Esophagus squamous epithelium (tissue), 5 donors: ENCODE data around the gene KDM4E. TPM values are rescaled to one million over a fixed set of nuclear protein-coding genes. Genes with fewer than 3 reads are reported as not detected.

Experiments
- DNase-seq: peaks from one replicate; lab custom pipeline; 2025; lab: John Stamatoyannopoulos, UW
- H3K27ac ChIP-seq, 4 donors: fragments of 200-600 bp; sonication (generic); one replicate each; pipeline ENCODE4 v1.5.1; 2016 to 2019; ENCODE audit warnings: mild to moderate bottlenecking in 1 of 4
- H3K27me3 ChIP-seq, 4 donors: fragments of 200-600 bp; sonication (generic); 1 replicate in 3 of 4; 2 replicates in 1 of 4; pipeline versions ENCODE4 v1.5.1 to v1.6.0; 2017 to 2021; ENCODE audit warnings: antibody characterized with exemption in 1 of 4
- H3K36me3 ChIP-seq, 3 donors: fragments of 200-600 bp; sonication (generic); one replicate each; pipeline ENCODE4 v1.5.1; 2016 to 2019
- H3K4me1 ChIP-seq, 3 donors: fragments of 200-600 bp; sonication (generic); one replicate each; pipeline ENCODE4 v1.5.1; 2017 to 2019
- H3K4me3 ChIP-seq, 4 donors: fragments of 200-600 bp; sonication (generic); 1 replicate in 3 of 4; 2 replicates in 1 of 4; pipeline ENCODE4 v1.5.1; 2016 to 2019; ENCODE audit warnings: mild to moderate bottlenecking in 2 of 4, moderate library complexity in 1 of 4
- H3K9me3 ChIP-seq, 3 donors: fragments of 200-600 bp; sonication (generic); one replicate each; pipeline ENCODE4 v1.5.1; 2016 to 2019
- POLR2A ChIP-seq, 4 donors: fragments of 450-650 bp; IDR thresholded peaks; one replicate each; pipeline ENCODE4 v1.6.1; 2017; ENCODE audit warnings: antibody characterized with exemption in 4 of 4, mild to moderate bottlenecking in 4 of 4, moderate library complexity in 3 of 4
- WGBS, 2 donors: methylation state at CpG; one replicate each; pipeline ENCODE4 v1.1.5; 2018; 5-methylcytosine and 5-hydroxymethylcytosine counted together
- intact Hi-C: fragments of 100-400 bp; cut with DNase I; formaldehyde crosslinking; loops from one replicate; pipeline ENCODE4 v1.15.0; 2022
- total RNA-seq, 4 donors: library from RNA; depleted of rRNA; stranded (reverse); fragments of >200 nt; gene quantifications; one replicate each; pipeline ENCODE4 v1.1.0, GENCODE V29; 2016
- TF ChIP-seq, protein P1 (sequence below), 6 experiments: fragments of 450-650 bp in 4 of 6; fragments of 200-600 bp in 2 of 6; sonication (generic) in 2 of 6; IDR thresholded peaks; one replicate each; pipeline ENCODE4 v1.5.1; 2016 to 2019; ENCODE audit warnings: antibody characterized with exemption in 6 of 6, mild to moderate bottlenecking in 4 of 6, moderate library complexity in 4 of 6
- donor health status: DM: yes; HTN: yes; CAD: no.

Gene KDM4E
- not detected for total RNA-seq

DNA sequence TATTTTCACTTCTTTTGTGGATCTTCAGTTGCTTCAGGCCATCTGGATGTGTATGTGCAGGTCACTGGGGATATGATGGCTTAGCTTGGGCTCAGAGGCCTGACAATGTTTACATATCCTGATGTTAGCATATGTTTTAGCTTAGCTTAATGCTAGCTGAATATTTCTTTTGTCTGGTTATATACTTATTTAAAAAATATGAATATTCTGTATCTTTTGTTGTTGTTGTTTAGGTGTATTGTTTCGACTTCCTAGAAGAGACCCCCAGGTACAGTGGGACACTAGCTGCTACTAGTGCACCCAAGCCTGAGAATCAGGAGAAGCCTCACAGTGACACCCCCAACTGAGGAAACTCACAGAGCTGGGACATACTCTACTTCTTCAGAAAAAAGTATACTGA, at the start of gene KDM4E:
TSS of gene KDM4E (plus strand) at position 301 of the 400 bp plus-strand sequence. CDS start 300 bp downstream, outside the sequence.
- Histone ChIP-seq H3K4me3 (no peak within 1 kb of the TSS), H3K9me3 (no peaks in the 10 kb centered on the region), H3K36me3 (no peaks in the 10 kb centered on the region), H3K27ac (no peak within 1 kb of the TSS), H3K4me1 (no peaks in the 10 kb centered on the region), H3K27me3 (no peaks in the 10 kb centered on the region)
- no peak for TF ChIP-seq POLR2A (IDR thresholded peaks at IDR 0.05)
- TF ChIP-seq, protein P1, sequence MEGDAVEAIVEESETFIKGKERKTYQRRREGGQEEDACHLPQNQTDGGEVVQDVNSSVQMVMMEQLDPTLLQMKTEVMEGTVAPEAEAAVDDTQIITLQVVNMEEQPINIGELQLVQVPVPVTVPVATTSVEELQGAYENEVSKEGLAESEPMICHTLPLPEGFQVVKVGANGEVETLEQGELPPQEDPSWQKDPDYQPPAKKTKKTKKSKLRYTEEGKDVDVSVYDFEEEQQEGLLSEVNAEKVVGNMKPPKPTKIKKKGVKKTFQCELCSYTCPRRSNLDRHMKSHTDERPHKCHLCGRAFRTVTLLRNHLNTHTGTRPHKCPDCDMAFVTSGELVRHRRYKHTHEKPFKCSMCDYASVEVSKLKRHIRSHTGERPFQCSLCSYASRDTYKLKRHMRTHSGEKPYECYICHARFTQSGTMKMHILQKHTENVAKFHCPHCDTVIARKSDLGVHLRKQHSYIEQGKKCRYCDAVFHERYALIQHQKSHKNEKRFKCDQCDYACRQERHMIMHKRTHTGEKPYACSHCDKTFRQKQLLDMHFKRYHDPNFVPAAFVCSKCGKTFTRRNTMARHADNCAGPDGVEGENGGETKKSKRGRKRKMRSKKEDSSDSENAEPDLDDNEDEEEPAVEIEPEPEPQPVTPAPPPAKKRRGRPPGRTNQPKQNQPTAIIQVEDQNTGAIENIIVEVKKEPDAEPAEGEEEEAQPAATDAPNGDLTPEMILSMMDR (IDR thresholded peaks at IDR 0.05), result no peak
- intact Hi-C loops, result no loop called here
- no peak for DNase-seq
- WGBS, 2 donors, result 57 to 100% methylated on average over 1 of the region's 1 CpG

DNA sequence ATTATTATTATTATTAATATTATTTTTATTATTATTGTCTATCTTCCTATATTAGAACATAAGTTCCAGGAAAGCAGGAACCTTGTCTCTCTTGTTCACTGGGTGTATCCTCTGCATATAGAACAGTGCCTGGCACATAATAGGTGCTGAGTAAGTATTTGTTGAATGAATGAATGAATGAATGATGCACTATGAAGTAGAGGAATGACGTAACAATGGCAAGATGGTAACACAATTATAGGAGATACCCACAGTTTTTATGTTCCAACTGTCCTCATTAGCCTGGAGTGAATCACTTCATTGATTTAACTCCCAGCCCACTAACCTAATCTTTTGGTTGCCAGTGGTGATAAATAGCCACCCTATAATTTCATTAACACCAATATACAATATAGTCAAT, 49.5 kb upstream of the KDM4E start:
- intact Hi-C loops, result loop anchor here (10.0 kb wide), 1 partner anchor 351 kb away; no protein-coding TSS in a partner anchor
- Histone ChIP-seq H3K4me1 (peaks cover 6 to 21% (median 12%) of the 10 kb centered on the region in 3 donors), H3K4me3 (no peak overlapping the region), H3K27ac (no peak overlapping the region), H3K9me3 (no peaks in the 10 kb centered on the region), H3K27me3 (no peaks in the 10 kb centered on the region), H3K36me3 (peaks cover 0 to 14% (median 0%) of the 10 kb centered on the region in 3 donors)
- TF ChIP-seq, protein P1 (IDR thresholded peaks at IDR 0.05), result no peak
- no peak for TF ChIP-seq POLR2A (IDR thresholded peaks at IDR 0.05)
- 79 to 100% methylated on average over 1 of the region's 1 CpG for WGBS, 2 donors
- DNase-seq, result no peak

DNA sequence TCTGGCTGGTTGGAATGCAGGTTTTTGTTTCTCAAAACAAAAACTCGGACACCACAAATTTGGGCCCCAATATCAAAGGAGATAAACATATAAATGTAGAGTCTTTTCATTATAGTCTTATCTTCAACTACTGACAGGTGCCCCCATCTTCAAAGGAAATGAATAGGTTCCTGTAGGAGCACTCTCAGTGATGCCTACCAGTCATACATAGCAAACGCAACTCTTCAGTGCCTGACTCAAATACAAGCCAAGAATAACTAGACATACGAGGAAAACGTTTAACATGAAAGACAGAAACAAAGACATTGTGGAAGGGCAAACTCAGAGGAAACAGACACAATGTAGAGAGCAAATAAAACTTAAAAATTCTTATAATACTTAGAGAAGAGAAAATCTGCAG, 37.7 kb upstream of the KDM4E start:
- no peaks in the 10 kb centered on the region for H3K9me3 ChIP-seq
- no peaks in the 10 kb centered on the region for H3K4me1 ChIP-seq
- H3K27me3 ChIP-seq, result no peaks in the 10 kb centered on the region
- 60 to 71% methylated on average over 4 of the region's 4 CpGs for WGBS, 2 donors
- no peak for DNase-seq
- no peaks in the 10 kb centered on the region for H3K36me3 ChIP-seq
- no peak overlapping the region for H3K27ac ChIP-seq
- intact Hi-C loops, result no loop called here
- no peak overlapping the region for H3K4me3 ChIP-seq
- TF ChIP-seq, protein P1 (IDR thresholded peaks at IDR 0.05), result no peak
- TF ChIP-seq POLR2A (IDR thresholded peaks at IDR 0.05), result no peak

DNA sequence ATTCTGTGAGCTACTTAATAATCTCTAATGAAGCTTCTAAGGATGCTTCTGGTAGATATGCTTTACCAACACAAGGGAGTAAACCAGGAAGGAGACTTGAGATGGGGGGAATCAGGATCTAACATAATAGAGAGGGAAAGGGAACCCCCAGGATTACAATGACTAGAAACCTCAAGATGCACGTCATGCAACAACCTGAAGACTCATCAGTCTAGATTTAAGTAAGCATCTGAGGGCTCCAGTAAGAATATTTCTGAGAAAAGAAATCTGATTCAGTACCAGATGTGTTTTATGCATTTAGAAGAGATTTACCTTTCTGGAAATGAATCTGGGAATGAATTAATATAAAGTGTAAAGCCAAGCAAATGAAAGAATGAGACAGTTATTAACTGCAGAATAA, 36.3 kb upstream of the KDM4E start:
- Histone ChIP-seq H3K4me1 (no peaks in the 10 kb centered on the region), H3K4me3 (no peak overlapping the region), H3K27me3 (no peaks in the 10 kb centered on the region), H3K27ac (no peak overlapping the region), H3K36me3 (no peaks in the 10 kb centered on the region), H3K9me3 (no peaks in the 10 kb centered on the region)
- intact Hi-C loops, result no loop called here
- WGBS, 2 donors, result 63 to 86% methylated on average over 1 of the region's 1 CpG
- DNase-seq, result no peak
- TF ChIP-seq POLR2A (IDR thresholded peaks at IDR 0.05), result no peak
- TF ChIP-seq, protein P1 (IDR thresholded peaks at IDR 0.05), result no peak

DNA sequence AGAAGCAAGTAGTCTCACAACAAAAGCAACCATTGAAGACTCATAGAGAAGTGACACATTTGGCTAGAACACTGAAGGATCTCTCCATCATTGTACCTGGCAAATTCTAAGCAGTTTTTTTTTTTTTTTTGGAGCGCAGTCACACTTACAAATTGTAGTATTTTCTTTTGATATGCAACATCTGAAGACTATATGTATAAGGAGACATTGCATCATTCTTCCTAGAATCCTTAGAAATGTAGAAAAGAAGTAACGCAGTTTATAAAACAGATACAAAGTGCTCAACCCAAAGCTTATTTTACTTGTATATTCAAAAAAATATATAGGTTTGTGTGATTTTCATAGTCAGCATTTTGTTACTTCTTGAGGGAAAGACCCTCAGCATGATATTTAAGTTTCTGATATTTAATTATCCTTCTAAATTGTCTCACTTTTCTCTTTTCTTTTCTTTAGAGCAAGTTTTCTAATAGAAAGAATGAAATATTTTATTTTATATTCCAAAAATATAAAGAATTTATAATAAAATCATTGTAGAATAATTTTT, 31.6 kb upstream of the KDM4E start:
- H3K36me3 ChIP-seq, result no peaks in the 10 kb centered on the region
- WGBS, 2 donors, result 98 to 100% methylated on average over 2 of the region's 2 CpGs
- intact Hi-C loops, result no loop called here
- H3K9me3 ChIP-seq, result no peaks in the 10 kb centered on the region
- no peak for DNase-seq
- H3K4me1 ChIP-seq, result no peaks in the 10 kb centered on the region
- no peak overlapping the region for H3K4me3 ChIP-seq
- TF ChIP-seq, protein P1 (IDR thresholded peaks at IDR 0.05), result no peak
- no peak for TF ChIP-seq POLR2A (IDR thresholded peaks at IDR 0.05)
- no peaks in the 10 kb centered on the region for H3K27me3 ChIP-seq
- H3K27ac ChIP-seq, result no peak overlapping the region
